ENCODE measurements around the gene PTGES2. TPM values are rescaled to one million over a fixed set of nuclear protein-coding genes. Genes with fewer than 3 reads are reported as not detected.

PTGES2 gene
- total and polyA plus RNA-seq, 2 experiments from 2014 or later = 141 to 240 TPM

- peak in 1 of 2 donors; percentile 26 for DNase-seq (ENCODE audit: low read depth in 1 of 2, low spot score in 1 of 2)
- peaks cover 37% of the 10 kb centered on the region for H3K4me1 ChIP-seq (ENCODE audit: low read depth)
- H3K27ac ChIP-seq = no peak overlapping the region
Observed at GRCh38 chr9:128099932-128100491, 27.5 kb downstream of the PTGES2 start.

GRCh38 chr9:128099231-128099931 lies 28.1 kb downstream of the PTGES2 start:
- no peak for DNase-seq (ENCODE audit: low read depth in 1 of 2, low spot score in 1 of 2)
- Histone ChIP-seq H3K36me3 (peaks cover 19% of the 10 kb centered on the region), H3K4me3 (peak overlapping the region; percentile 31), H3K4me1 (ENCODE audit: low read depth) (peaks cover 43% of the 10 kb centered on the region), H3K27me3 (no peaks in the 10 kb centered on the region), H3K27ac (peak overlapping the region; percentile 100), H3K9me3 (ENCODE audit: low read depth) (no peaks in the 10 kb centered on the region)
- no peak for TF ChIP-seq CTCF (IDR thresholded peaks at IDR 0.05; ENCODE audit: low read depth, low read length)

More at GRCh38 chr9:128099932-128100491, 27.5 kb downstream of the PTGES2 start:
- no peaks in the 10 kb centered on the region for H3K9me3 ChIP-seq (ENCODE audit: low read depth)
- TF ChIP-seq CTCF (IDR thresholded peaks at IDR 0.05; ENCODE audit: low read depth, low read length) = no peak
- H3K27me3 ChIP-seq = no peaks in the 10 kb centered on the region
- peaks cover 20% of the 10 kb centered on the region for H3K36me3 ChIP-seq
- no peak overlapping the region for H3K4me3 ChIP-seq

GRCh38 chr9:128098297-128099230 lies 29.0 kb downstream of the PTGES2 start:
- peak; percentile 98 to 99 for DNase-seq (ENCODE audit: low read depth in 1 of 2, low spot score in 1 of 2)
- peak overlapping the region; percentile 31 for H3K4me3 ChIP-seq
- no peaks in the 10 kb centered on the region for H3K27me3 ChIP-seq
- H3K36me3 ChIP-seq = peaks cover 11% of the 10 kb centered on the region
- peaks cover 43% of the 10 kb centered on the region for H3K4me1 ChIP-seq (ENCODE audit: low read depth)
- peak overlapping the region; percentile 100 for H3K27ac ChIP-seq
- TF ChIP-seq CTCF (IDR thresholded peaks at IDR 0.05; ENCODE audit: low read depth, low read length) = no peak
- H3K9me3 ChIP-seq (ENCODE audit: low read depth) = no peaks in the 10 kb centered on the region

GRCh38 chr9:128097543-128098296 lies 29.8 kb downstream of the PTGES2 start:
- H3K36me3 ChIP-seq = peaks cover 10% of the 10 kb centered on the region
- H3K27me3 ChIP-seq = no peaks in the 10 kb centered on the region
- no peak for DNase-seq (ENCODE audit: low read depth in 1 of 2, low spot score in 1 of 2)
- H3K9me3 ChIP-seq (ENCODE audit: low read depth) = no peaks in the 10 kb centered on the region
- TF ChIP-seq CTCF (IDR thresholded peaks at IDR 0.05; ENCODE audit: low read depth, low read length) = no peak
- no peak overlapping the region for H3K4me3 ChIP-seq
- peaks cover 43% of the 10 kb centered on the region for H3K4me1 ChIP-seq (ENCODE audit: low read depth)
- peak overlapping the region; percentile 100 for H3K27ac ChIP-seq
